ENCODE results near the gene GDPD5.

GDPD5 gene

DNA sequence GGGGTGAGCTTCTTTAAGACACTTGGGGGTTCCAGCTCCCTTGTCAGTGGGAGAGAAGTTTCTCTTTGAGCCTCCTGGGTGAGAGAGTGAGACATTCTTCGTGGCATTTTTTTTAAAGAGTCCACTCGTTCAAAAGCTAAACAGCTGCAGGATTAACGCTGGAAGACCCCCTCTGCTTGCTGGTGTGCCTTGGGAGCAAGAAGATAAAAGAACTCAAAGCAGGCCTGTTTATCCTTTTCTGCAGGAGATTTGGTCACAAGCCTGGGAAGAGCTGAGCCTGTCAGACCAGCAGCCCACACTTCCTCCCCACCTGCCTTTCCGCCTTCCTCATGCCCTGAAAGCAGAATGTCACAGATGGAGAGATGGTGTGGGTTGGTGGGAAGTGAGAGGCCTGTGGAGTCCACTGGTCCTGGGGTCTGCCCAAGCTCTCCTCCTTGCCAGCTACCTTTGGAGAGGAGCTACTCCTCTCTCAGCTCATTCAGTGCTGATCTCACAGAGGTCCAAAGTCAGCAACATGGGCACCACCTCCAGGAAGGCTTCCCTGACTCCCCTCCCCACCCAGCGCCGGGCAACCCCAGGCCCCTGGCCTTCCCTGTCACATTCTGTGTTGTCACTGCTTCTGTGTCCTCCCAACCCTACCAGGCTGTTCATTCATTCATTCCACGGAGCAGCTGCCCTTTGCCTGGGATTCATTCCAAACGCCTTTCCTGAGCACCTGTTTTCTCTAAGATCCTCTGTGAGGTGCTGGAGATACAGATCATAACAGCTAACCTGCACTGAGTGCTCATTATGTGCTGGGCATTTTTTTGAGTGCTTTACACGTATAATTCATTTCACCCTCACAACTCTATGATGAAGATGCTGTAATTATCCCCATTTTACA, 6.7 kb downstream of the GDPD5 start:
- TF ChIP-seq CTCF (IDR thresholded peaks at IDR 0.05; ENCODE audit: borderline replicate concordance, insufficient read depth, low read depth, low read length): no peak
- no peak overlapping the region for H3K4me3 ChIP-seq (ENCODE audit: low read depth, low read length)

DNA sequence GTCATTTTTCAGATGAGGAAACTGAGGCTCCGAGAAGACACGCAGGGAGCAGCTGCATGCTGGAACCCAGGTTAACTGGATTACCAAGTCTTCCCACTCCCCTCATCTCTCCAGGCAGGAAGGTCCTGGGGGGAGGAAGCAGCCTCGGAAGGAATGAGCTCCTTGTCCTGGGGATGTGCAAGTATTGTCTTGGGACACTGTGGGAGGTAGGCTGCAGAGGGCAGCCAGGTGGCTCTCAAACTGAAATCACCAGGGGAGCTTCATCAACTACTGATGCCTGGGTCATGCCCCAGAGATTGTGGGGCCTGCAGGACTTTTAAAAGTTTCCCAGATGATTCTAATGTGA, 7.6 kb downstream of the GDPD5 start:
- no peak for TF ChIP-seq CTCF (IDR thresholded peaks at IDR 0.05; ENCODE audit: borderline replicate concordance, insufficient read depth, low read depth, low read length)

DNA sequence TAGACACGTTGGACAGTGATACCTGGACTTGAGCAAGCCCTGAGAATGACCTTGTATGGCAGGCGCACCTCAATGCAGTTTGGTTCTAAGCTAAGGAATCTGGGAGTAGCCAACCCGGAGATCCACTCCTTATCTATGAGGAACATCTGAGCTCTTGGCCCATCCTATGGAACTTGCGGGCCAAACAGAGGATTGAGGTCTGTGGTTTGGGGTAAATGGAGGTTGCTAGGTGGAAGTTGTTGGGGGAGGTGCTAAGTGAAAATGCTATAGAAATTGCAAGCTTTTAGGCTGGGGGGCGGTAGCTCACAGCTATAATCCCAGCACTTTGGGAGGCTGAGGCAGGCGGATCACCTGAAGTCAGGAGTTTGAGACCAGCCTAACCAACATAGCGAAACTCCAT, 8.9 kb downstream of the GDPD5 start:
- H3K4me3 ChIP-seq (ENCODE audit: low read depth, low read length): no peak overlapping the region
- no peak for TF ChIP-seq CTCF (IDR thresholded peaks at IDR 0.05; ENCODE audit: borderline replicate concordance, insufficient read depth, low read depth, low read length)

More for the DNA sequence above, 7.6 kb downstream of the GDPD5 start:
- H3K4me3 ChIP-seq (ENCODE audit: low read depth, low read length): no peak overlapping the region

GRCh38 chr11:75516140-75516539, 9.6 kb downstream of the GDPD5 start:
- no peak overlapping the region for H3K4me3 ChIP-seq (ENCODE audit: low read depth, low read length)
- no peak for TF ChIP-seq CTCF (IDR thresholded peaks at IDR 0.05; ENCODE audit: borderline replicate concordance, insufficient read depth, low read depth, low read length)

GRCh38 chr11:75514596-75514995, 11.1 kb downstream of the GDPD5 start:
- no peak overlapping the region for H3K4me3 ChIP-seq (ENCODE audit: low read depth, low read length)
- TF ChIP-seq CTCF (IDR thresholded peaks at IDR 0.05; ENCODE audit: borderline replicate concordance, insufficient read depth, low read depth, low read length): no peak

DNA sequence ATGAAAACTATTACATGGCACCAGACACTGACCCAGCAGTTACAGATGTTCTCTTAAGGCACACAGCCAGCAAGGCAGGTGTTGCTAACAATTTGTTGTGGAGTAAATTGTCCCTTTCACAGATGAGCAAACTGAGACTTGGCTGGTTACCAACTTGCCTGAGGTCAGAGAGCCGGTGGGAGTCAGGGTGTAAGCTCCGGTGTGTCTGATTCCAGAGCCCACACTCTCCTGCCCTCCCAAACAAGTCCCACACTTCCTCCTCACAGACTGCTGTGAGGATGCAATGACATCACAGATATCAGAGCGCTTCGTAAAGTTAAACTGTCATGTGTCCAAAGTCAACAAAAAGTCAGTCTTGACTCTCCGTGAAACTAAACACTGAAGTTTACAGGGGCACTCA, 12.5 kb downstream of the GDPD5 start:
- no peak overlapping the region for H3K4me3 ChIP-seq (ENCODE audit: low read depth, low read length)
- no peak for TF ChIP-seq CTCF (IDR thresholded peaks at IDR 0.05; ENCODE audit: borderline replicate concordance, insufficient read depth, low read depth, low read length)

DNA sequence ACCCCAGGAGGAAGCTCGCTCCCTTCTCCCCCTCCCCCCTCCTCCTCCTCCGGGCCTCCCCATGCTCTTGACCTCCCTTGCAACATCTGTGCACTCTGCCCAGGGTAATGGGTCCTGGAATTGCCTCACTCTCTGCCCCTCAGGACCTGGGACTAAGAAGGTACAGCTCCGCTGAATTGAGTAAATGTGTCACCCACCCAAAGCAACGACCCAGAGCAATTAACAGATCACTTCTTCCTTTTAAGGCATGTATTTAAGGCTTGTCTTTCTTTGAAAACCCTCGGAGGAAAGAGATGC, 15.1 kb downstream of the GDPD5 start:
- no peak overlapping the region for H3K4me3 ChIP-seq (ENCODE audit: low read depth, low read length)
- no peak for TF ChIP-seq CTCF (IDR thresholded peaks at IDR 0.05; ENCODE audit: borderline replicate concordance, insufficient read depth, low read depth, low read length)

Data from GM12875 (cell line).